Aorta (tissue), 5 donors: ENCODE results near the gene ABTB2. TPM values are rescaled to one million over a fixed set of nuclear protein-coding genes. Genes with fewer than 3 reads are reported as not detected.

Source experiments
- ATAC-seq: fragments of 200-7000 bp; cut with Tn5 transposase; one replicate; pipeline ENCODE4 v1.9.1; 2022; ENCODE audit warnings: moderate library complexity; ENCODE audit not compliant: low FRiP score
- DNase-seq, 2 donors: peaks; one replicate each; pipeline ENCODE4 v3.0.0-alpha.2; 2020
- H3K27ac ChIP-seq, 2 donors: one replicate each; pipeline ENCODE4 v1.5.1; 2013; ENCODE audit warnings: low read length in 2 of 2, mild to moderate bottlenecking in 2 of 2, moderate library complexity in 2 of 2, control low read depth in 1 of 2, inconsistent platforms in 1 of 2, low read depth in 1 of 2
- H3K27me3 ChIP-seq, 2 donors: one replicate each; pipeline ENCODE4 v1.6.1; 2013; ENCODE audit warnings: control low read depth in 1 of 2, low read length in 1 of 2, mild to moderate bottlenecking in 1 of 2, moderate library complexity in 1 of 2; ENCODE audit not compliant: insufficient read depth in 2 of 2, control insufficient read depth in 1 of 2
- H3K36me3 ChIP-seq, 2 donors: one replicate each; pipeline ENCODE4 v1.6.1; 2013; ENCODE audit warnings: control low read depth in 1 of 2, low read length in 1 of 2, mild to moderate bottlenecking in 1 of 2; ENCODE audit not compliant: insufficient read depth in 2 of 2, control insufficient read depth in 1 of 2
- H3K4me1 ChIP-seq, 2 donors: one replicate each; pipeline ENCODE4 v1.6.1; 2013; ENCODE audit warnings: low read length in 2 of 2, control low read depth in 1 of 2, mild to moderate bottlenecking in 1 of 2, moderate library complexity in 1 of 2; ENCODE audit not compliant: insufficient read depth in 2 of 2, control insufficient read depth in 1 of 2
- H3K4me3 ChIP-seq, 2 donors: one replicate each; pipeline ENCODE4 v1.5.1; 2013; ENCODE audit warnings: low read length in 2 of 2, control low read depth in 1 of 2, mild to moderate bottlenecking in 1 of 2
- H3K9me3 ChIP-seq: one replicate; pipeline ENCODE4 v1.6.1; 2013; ENCODE audit warnings: mild to moderate bottlenecking, low read length; ENCODE audit not compliant: control insufficient read depth
- WGBS, 2 donors: extraction: QIAGEN DNeasy Blood & Tissue Kit; methylation state at CpG; one replicate each; pipeline ENCODE4 v1.1.7; 2013; 5-methylcytosine and 5-hydroxymethylcytosine counted together
- intact Hi-C, 2 donors: fragments of 100-400 bp; cut with DNase I; formaldehyde crosslinking; loops; one replicate each; pipeline versions ENCODE4 v1.14.2 to v1.15.0; 2022
- polyA plus RNA-seq, 2 donors: library from polyadenylated mRNA; stranded (reverse); fragments of 200-250 nt; gene quantifications; one replicate each; pipeline ENCODE4 v1.2.3, GENCODE V29; 2013
- total RNA-seq, 2 donors: library from RNA; stranded (reverse); fragmentation: NEBNext Ultra II Directional; extraction: Animal tissue kit (Norgen Biotek cat#: 25700); gene quantifications; one replicate each; pipeline ENCODE4 v1.2.1, GENCODE V29; 2021
- donor health status: healthy with polysubstance abuse.
- donor health status: Bipolar disorder and iron deficiency.
- donor health status: DM: no; HTN: no; CAD: no.
- donor health status: DM: no; HTN: no; CAD: no.
- donor health status: DM: yes; HTN: yes; CAD: no.

The ABTB2 gene
- total and polyA plus RNA-seq, 4 donors: 2.9 to 11.4 (median 6.9) TPM

- Histone ChIP-seq H3K4me3 (no peak overlapping the region), H3K27me3 (no peaks in the 10 kb centered on the region), H3K9me3 (no peaks in the 10 kb centered on the region), H3K4me1 (peaks cover 10 to 12% of the 10 kb centered on the region in 2 donors), H3K27ac (peak overlapping the region; percentile 2), H3K36me3 (no peaks in the 10 kb centered on the region)
- 85% methylated on average over 6 of the region's 6 CpGs for WGBS, 2 donors
- intact Hi-C loops: no loop called here
- DNase-seq (no peak), ATAC-seq (no peak)
Measured at GRCh38 chr11:34343686-34344085, 14.1 kb downstream of the ABTB2 start.

- no peak for DNase-seq
- 93% methylated on average over 3 of the region's 3 CpGs for WGBS, 2 donors
- Histone ChIP-seq H3K4me1 (peaks cover 8% of the 10 kb centered on the region in 2 donors), H3K27ac (peak overlapping the region in 1 of 2 donors; percentile 50), H3K4me3 (no peak overlapping the region), H3K9me3 (no peaks in the 10 kb centered on the region), H3K36me3 (no peaks in the 10 kb centered on the region), H3K27me3 (no peaks in the 10 kb centered on the region)
- intact Hi-C loops: no loop called here
- ATAC-seq: no peak
Measured at GRCh38 chr11:34343153-34343552, 14.7 kb downstream of the ABTB2 start.

- WGBS, 2 donors: 8 to 9% methylated on average over 6 of the region's 6 CpGs
- Histone ChIP-seq H3K36me3 (no peaks in the 10 kb centered on the region), H3K4me1 (peaks cover 8% of the 10 kb centered on the region in 2 donors), H3K9me3 (no peaks in the 10 kb centered on the region), H3K4me3 (no peak overlapping the region), H3K27me3 (no peaks in the 10 kb centered on the region), H3K27ac (peak overlapping the region; percentile 53 to 58)
- DNase-seq: peak in 1 of 2 donors; percentile 46
- ATAC-seq: peak; percentile 37
- intact Hi-C loops: no loop called here
Measured at GRCh38 chr11:34341931-34342533, 15.8 kb downstream of the ABTB2 start.

GRCh38 chr11:34341096-34341495, 16.7 kb downstream of the ABTB2 start:
- no peaks in the 10 kb centered on the region for H3K9me3 ChIP-seq
- H3K27me3 ChIP-seq: no peaks in the 10 kb centered on the region
- ATAC-seq: no peak
- H3K36me3 ChIP-seq: no peaks in the 10 kb centered on the region
- no peak for DNase-seq
- peak overlapping the region; percentile 22 to 36 for H3K27ac ChIP-seq
- peaks cover 8% of the 10 kb centered on the region in 2 donors for H3K4me1 ChIP-seq
- intact Hi-C loops: no loop called here
- WGBS, 2 donors: 73 to 78% methylated on average over 3 of the region's 3 CpGs
- H3K4me3 ChIP-seq: no peak overlapping the region

- Histone ChIP-seq H3K27me3 (no peaks in the 10 kb centered on the region), H3K27ac (peak overlapping the region; percentile 50 to 72), H3K4me1 (peaks cover 8% of the 10 kb centered on the region in 2 donors), H3K4me3 (no peak overlapping the region), H3K9me3 (no peaks in the 10 kb centered on the region), H3K36me3 (no peaks in the 10 kb centered on the region)
- DNase-seq: no peak
- 95 to 98% methylated on average over 1 of the region's 1 CpG for whole genome bisulfite sequencing, 2 donors
- intact Hi-C loops: no loop called here
- no peak for ATAC-seq
Measured at GRCh38 chr11:34340653-34341052, 17.2 kb downstream of the ABTB2 start.

GRCh38 chr11:34339149-34340064, 18.4 kb downstream of the ABTB2 start:
- no peaks in the 10 kb centered on the region for H3K36me3 ChIP-seq
- 89 to 92% methylated on average over 7 of the region's 7 CpGs for WGBS, 2 donors
- peak overlapping the region in 1 of 2 donors; percentile 72 for H3K27ac ChIP-seq
- no peak overlapping the region for H3K4me3 ChIP-seq
- intact Hi-C loops: no loop called here
- no peak for ATAC-seq
- peaks cover 5 to 8% of the 10 kb centered on the region in 2 donors for H3K4me1 ChIP-seq
- H3K27me3 ChIP-seq: no peaks in the 10 kb centered on the region
- no peak for DNase-seq
- H3K9me3 ChIP-seq: no peaks in the 10 kb centered on the region

- 96 to 97% methylated on average over 7 of the region's 7 CpGs for WGBS, 2 donors
Measured at GRCh38 chr11:34337016-34337415, 20.8 kb downstream of the ABTB2 start.

GRCh38 chr11:34335801-34336200, 22.0 kb downstream of the ABTB2 start:
- H3K4me1 ChIP-seq: peaks cover 3 to 23% of the 10 kb centered on the region in 2 donors
- ATAC-seq (no peak), DNase-seq (no peak)
- H3K4me3 ChIP-seq: no peak overlapping the region
- no peak overlapping the region for H3K27ac ChIP-seq
- intact Hi-C loops: no loop called here
- no peaks in the 10 kb centered on the region for H3K36me3 ChIP-seq
- H3K9me3 ChIP-seq: no peaks in the 10 kb centered on the region
- WGBS, 2 donors: 64 to 66% methylated on average over 5 of the region's 5 CpGs
- H3K27me3 ChIP-seq: no peaks in the 10 kb centered on the region

More at GRCh38 chr11:34337016-34337415, 20.8 kb downstream of the ABTB2 start:
- intact Hi-C loops: no loop called here
- H3K36me3 ChIP-seq: no peaks in the 10 kb centered on the region
- H3K4me3 ChIP-seq: no peak overlapping the region
- no peaks in the 10 kb centered on the region for H3K9me3 ChIP-seq
- no peak for DNase-seq
- no peak overlapping the region for H3K27ac ChIP-seq
- no peaks in the 10 kb centered on the region for H3K27me3 ChIP-seq
- H3K4me1 ChIP-seq: peaks cover 0 to 18% of the 10 kb centered on the region in 2 donors
- no peak for ATAC-seq
